GM12873 (cell line): ENCODE data around the gene ZNF451.

ENCODE experiments used
- TF ChIP-seq, protein P1 (sequence below): IDR thresholded peaks from 2 replicates; pipeline ENCODE4 v1.5.1; 2012; ENCODE audit warnings: low read depth, mild to moderate bottlenecking, moderate library complexity, low read length, control low read depth; ENCODE audit not compliant: insufficient read depth; ENCODE audit errors: missing control alignments

ZNF451 gene

DNA sequence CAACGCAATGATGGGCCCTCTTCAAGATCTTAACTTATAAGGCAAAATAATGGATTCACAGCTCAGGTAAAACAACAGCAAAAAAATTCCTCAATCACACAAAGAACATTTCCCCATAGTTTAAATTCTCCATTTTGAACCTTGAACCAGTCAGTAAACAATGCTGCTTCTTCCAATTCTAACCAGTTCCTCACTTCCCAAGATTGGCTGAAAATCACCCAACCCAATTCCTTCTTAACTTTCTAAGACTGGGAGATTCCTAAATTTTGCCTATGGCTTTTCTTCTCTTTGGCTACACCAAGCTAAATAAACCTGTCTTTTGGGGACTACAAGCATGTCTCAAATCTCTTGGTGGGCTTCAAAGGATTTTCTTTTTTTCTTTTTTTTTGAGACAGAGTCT is 3.1 kb upstream of the ZNF451 start:
- TF ChIP-seq, protein P1, sequence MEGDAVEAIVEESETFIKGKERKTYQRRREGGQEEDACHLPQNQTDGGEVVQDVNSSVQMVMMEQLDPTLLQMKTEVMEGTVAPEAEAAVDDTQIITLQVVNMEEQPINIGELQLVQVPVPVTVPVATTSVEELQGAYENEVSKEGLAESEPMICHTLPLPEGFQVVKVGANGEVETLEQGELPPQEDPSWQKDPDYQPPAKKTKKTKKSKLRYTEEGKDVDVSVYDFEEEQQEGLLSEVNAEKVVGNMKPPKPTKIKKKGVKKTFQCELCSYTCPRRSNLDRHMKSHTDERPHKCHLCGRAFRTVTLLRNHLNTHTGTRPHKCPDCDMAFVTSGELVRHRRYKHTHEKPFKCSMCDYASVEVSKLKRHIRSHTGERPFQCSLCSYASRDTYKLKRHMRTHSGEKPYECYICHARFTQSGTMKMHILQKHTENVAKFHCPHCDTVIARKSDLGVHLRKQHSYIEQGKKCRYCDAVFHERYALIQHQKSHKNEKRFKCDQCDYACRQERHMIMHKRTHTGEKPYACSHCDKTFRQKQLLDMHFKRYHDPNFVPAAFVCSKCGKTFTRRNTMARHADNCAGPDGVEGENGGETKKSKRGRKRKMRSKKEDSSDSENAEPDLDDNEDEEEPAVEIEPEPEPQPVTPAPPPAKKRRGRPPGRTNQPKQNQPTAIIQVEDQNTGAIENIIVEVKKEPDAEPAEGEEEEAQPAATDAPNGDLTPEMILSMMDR, result no peak

DNA sequence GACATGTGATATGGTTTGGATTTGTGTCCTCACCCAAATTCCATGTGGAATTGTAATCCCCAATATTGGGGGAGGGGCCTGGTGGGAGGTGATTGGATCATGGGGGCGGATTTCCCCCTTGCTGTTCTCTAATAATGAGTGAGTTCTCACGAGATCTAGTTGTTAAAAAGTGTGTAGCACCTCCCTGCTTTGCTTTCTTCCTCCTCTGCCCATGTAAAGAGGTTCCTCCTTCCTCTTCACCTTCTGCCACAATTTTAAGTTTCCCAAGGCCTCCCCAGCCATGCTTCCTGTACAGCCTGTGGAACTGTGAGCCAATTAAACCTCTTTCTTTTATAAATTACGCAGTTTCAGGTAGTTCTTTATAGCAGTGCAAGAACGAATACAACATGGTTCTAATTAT is 2.1 kb upstream of the ZNF451 start:
- TF ChIP-seq, protein P1, result no peak

DNA sequence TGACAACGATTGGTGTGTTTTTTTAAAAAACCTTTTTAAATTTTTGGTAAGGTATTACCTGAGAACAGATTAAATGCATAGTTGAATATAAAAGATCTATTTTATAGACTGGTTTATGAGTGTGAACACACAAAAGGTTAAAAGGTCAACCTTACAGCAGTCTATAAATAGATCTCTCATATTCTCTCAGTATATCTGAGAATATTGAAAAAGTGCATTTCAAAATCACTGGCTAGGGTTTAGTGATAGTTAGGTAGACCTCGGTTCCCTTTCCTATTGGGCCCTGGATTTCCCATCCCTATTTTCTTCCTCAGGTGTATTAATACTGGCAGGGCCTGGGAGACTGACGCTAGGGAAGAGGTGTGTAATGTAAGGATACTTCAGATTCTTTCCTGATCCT is 723 bp upstream of the ZNF451 start:
- TF ChIP-seq, protein P1, result no peak

DNA sequence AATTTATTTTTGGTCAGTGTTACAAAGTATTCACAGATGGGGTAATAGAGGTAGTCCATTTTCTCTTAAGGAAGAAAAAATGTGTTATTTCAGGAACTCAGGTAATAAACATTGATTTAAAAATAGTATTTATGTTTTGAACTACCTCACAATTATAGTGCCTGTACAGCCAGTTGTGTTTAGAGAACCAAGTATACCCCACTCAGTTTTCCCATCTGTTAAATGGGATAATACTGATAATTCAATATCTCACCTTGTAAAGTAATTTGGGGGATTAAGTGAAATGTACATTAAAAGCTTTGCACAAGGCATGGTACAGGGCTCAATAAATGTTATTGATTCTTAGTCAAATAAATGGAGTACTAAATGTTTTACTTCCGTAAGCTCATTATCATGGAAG is 4.7 kb downstream of the ZNF451 start:
- TF ChIP-seq, protein P1, result no peak

- TF ChIP-seq, protein P1, result no peak
Observed at GRCh38 chr6:57097596-57097995, 7.6 kb downstream of the ZNF451 start.

DNA sequence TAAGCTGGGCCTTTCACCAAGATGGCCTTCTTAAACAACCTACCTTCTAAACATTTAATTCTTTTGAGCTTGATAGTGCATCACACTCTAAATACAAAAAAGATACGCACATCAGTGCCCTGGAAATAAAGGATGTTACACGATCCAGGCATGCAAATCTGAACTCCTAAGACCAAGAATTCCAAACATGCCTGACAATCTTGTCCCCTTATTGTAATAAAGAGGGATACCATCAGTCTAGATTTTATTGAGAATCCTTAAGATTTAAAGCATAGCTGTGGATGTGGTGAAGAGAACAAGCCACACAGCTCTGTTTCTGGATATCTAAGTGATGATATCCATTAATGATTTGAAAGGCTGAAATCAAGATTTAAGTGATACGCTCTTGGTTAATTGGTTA is 13.0 kb downstream of the ZNF451 start:
- TF ChIP-seq, protein P1, result no peak

DNA sequence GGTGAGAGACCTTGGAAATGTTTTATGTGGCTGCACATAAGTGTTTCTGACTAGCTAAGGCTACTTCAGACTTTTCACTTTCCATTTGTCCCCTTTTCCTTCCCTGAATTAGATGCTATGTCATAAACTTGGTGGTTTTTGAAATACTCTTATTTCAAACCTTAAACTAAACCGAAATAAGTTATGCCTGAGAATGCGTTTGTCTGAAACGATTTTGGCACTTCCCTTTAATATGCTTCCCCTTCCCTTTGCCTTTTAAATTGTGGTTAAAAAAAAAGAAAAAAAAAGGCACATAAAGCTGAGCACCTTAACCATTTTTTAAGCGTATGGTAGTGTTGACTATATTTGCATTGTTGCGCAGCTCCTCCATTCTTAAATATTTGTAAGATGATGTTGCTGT is 14.3 kb downstream of the ZNF451 start:
- TF ChIP-seq, protein P1, result no peak
